K562 (cell line): Measurements from ENCODE around the gene SDK1. TPM values are rescaled to one million over a fixed set of nuclear protein-coding genes. Genes with fewer than 3 reads are reported as not detected.

Experiments
- ATAC-seq: fragments of 200-7000 bp; cut with Tn5 transposase; 3 replicates; pipeline ENCODE4 v1.9.1; 2020; ENCODE audit warnings: moderate library complexity
- BruUV-seq: library from RNA; stranded (reverse); fragments of 400-500 nt; replicated peaks from 2 replicates; lab custom pipeline; 2021; lab: Mats Ljungman, UMichigan
- CTCF ChIA-PET: fragments of 300-600 bp; formaldehyde crosslinking; extraction: SDS; loops from one replicate; lab custom pipeline; 2021; ENCODE audit warnings: low intra/inter-chr PET ratio; lab: Yijun Ruan, JAX
- POLR2A ChIA-PET: fragments of 300-600, 350-650 bp; sonication (Branson Sonifier 250); formaldehyde crosslinking; extraction: SDS; loops from one replicate; lab custom pipeline; 2021; ENCODE audit warnings: antibody characterized with exemption, inconsistent platforms; lab: Yijun Ruan, JAX
- DNase-seq, 4 experiments: peaks; one replicate each; pipeline versions ENCODE4 v3.0.0 to v3.0.0-alpha.2; 2011 to 2018; ENCODE audit warnings: low spot score in 3 of 4, mixed read lengths in 3 of 4; ENCODE audit errors: extremely low read depth in 1 of 4
- FAIRE-seq: peaks from 2 replicates; lab custom pipeline; 2011; peaks lifted over from hg19 to GRCh38; lab: Jason Lieb, UNC
- H2AFZ ChIP-seq: 2 replicates; pipeline ENCODE4 v1.6.0; 2011; ENCODE audit warnings: low read depth, low read length, control low read depth, inconsistent platforms
- H3K27ac ChIP-seq: fragments of 200-600 bp; 3 replicates; pipeline ENCODE4 v1.8.0; 2011; ENCODE audit warnings: low read depth, mild to moderate bottlenecking, control low read depth, inconsistent platforms, low read length, moderate library complexity, mixed read lengths; ENCODE audit errors: extremely low read depth
- H3K27me3 ChIP-seq, 2 experiments: fragments of 300-600 bp in 1 of 2; 2 replicates in 1 of 2; 3 replicates in 1 of 2; pipeline versions ENCODE4 v1.6.0 to v1.8.0; 2011; ENCODE audit warnings: inconsistent platforms in 2 of 2, low read length in 2 of 2, mild to moderate bottlenecking in 1 of 2, mixed read lengths in 1 of 2, moderate library complexity in 1 of 2; ENCODE audit not compliant: control insufficient read depth in 2 of 2, insufficient read depth in 2 of 2
- H3K36me3 ChIP-seq: fragments of 300-600 bp; 3 replicates; pipeline ENCODE4 v1.8.0; 2011; ENCODE audit warnings: mild to moderate bottlenecking, low read length, inconsistent platforms; ENCODE audit not compliant: control insufficient read depth, insufficient read depth
- H3K4me1 ChIP-seq, 2 experiments: fragments of 200-600 bp in 1 of 2; replicated peaks in 1 of 2; 2 replicates in 1 of 2; 3 replicates in 1 of 2; pipeline versions ENCODE4 v1.5.1 to v1.8.0; 2011; ENCODE audit warnings: inconsistent platforms in 2 of 2, low read length in 2 of 2, mild to moderate bottlenecking in 1 of 2, mixed read lengths in 1 of 2, moderate library complexity in 1 of 2; ENCODE audit not compliant: control insufficient read depth in 2 of 2, insufficient read depth in 2 of 2
- H3K4me2 ChIP-seq: 2 replicates; pipeline ENCODE4 v1.6.1; 2011; ENCODE audit warnings: low read length, control low read depth, inconsistent platforms, mixed read lengths; ENCODE audit not compliant: insufficient read depth
- H3K4me3 ChIP-seq: fragments of 200-600 bp; sonication (generic), shearing (Covaris generic); 2 replicates; pipeline ENCODE4 v1.5.1; 2016; ENCODE audit warnings: control low read depth, inconsistent platforms
- H3K79me2 ChIP-seq: fragments of 200-600 bp; 3 replicates; pipeline ENCODE4 v1.8.0; 2011; ENCODE audit warnings: low read length, inconsistent platforms; ENCODE audit not compliant: control insufficient read depth, insufficient read depth
- H3K9ac ChIP-seq, 2 experiments: 2 replicates each; pipeline versions ENCODE4 v1.6.0 to v1.6.1; 2011; ENCODE audit warnings: low read depth in 2 of 2, low read length in 2 of 2, control low read depth in 1 of 2, inconsistent platforms in 1 of 2, mild to moderate bottlenecking in 1 of 2, mixed read lengths in 1 of 2; ENCODE audit not compliant: insufficient read depth in 1 of 2
- H3K9me1 ChIP-seq: one replicate; pipeline ENCODE4 v1.6.0; 2011; ENCODE audit warnings: inconsistent platforms, mild to moderate bottlenecking, low read length, moderate library complexity; ENCODE audit not compliant: control insufficient read depth, insufficient read depth
- H3K9me3 ChIP-seq: replicated peaks from 2 replicates; pipeline ENCODE4 v1.5.1; 2011; ENCODE audit warnings: low read depth, low read length, inconsistent platforms; ENCODE audit not compliant: control insufficient read depth, insufficient read depth
- H4K20me1 ChIP-seq: replicated peaks from 2 replicates; pipeline ENCODE4 v1.6.1; 2011; ENCODE audit warnings: low read length, inconsistent platforms, mixed read lengths; ENCODE audit not compliant: control insufficient read depth, insufficient read depth
- DACH1 ChIP-seq: fragments of 450-650 bp; IDR thresholded peaks from 2 replicates; pipeline ENCODE4 v1.6.1; 2018; ENCODE audit not compliant: partially characterized antibody
- HDAC1 ChIP-seq, 2 experiments: fragments of 450-650 bp; IDR thresholded peaks; 2 replicates each; pipeline ENCODE4 v1.6.1; 2016 to 2017; ENCODE audit warnings: inconsistent platforms in 1 of 2, mild to moderate bottlenecking in 1 of 2, moderate library complexity in 1 of 2
- NR2C1 ChIP-seq, 2 experiments: fragments of 450-650 bp; IDR thresholded peaks; 2 replicates each; pipeline ENCODE4 v1.6.1; 2017; ENCODE audit warnings: mild to moderate bottlenecking in 2 of 2, antibody characterized with exemption in 1 of 2, inconsistent platforms in 1 of 2, missing compliant biosample characterization in 1 of 2, missing genetic modification characterization in 1 of 2
- USF1 ChIP-seq: sonication (generic); formaldehyde crosslinking; IDR thresholded peaks from 2 replicates; pipeline ENCODE4 v1.9.0; 2022; ENCODE audit warnings: mild to moderate bottlenecking, missing genetic modification reagents
- ZFP1 ChIP-seq: fragments of 450-650 bp; formaldehyde crosslinking; IDR thresholded peaks from 2 replicates; pipeline ENCODE4 v1.4.0; 2020; ENCODE audit warnings: mild to moderate bottlenecking, mixed read lengths
- ZNF280B ChIP-seq: fragments of 250-450 bp; sonication (Bioruptor Pico); IDR thresholded peaks from 2 replicates; pipeline ENCODE4 v1.5.1; 2021; ENCODE audit warnings: mild to moderate bottlenecking
- ZNF282 ChIP-seq: sonication (generic); formaldehyde crosslinking; IDR thresholded peaks from 2 replicates; pipeline ENCODE4 v1.8.1; 2023; ENCODE audit warnings: missing genetic modification reagents
- ZNF436 ChIP-seq: fragments of 250-450, 450-650 bp; sonication (Bioruptor Pico); formaldehyde crosslinking; IDR thresholded peaks from 2 replicates; pipeline ENCODE4 v1.7.0; 2020; ENCODE audit warnings: mild to moderate bottlenecking
- ZNF592 ChIP-seq: fragments of 450-650 bp; IDR thresholded peaks from 2 replicates; pipeline ENCODE4 v1.6.1; 2017; ENCODE audit warnings: antibody characterized with exemption, mild to moderate bottlenecking
- WGBS: fragments of 100-300 bp; shearing (Covaris generic); methylation state at CpG from one replicate; pipeline ENCODE4 v1.1.6; 2016; ENCODE audit warnings: low coverage, mixed read lengths; ENCODE audit not compliant: insufficient coverage; ENCODE audit errors: missing lambda C conversion rate; 5-methylcytosine and 5-hydroxymethylcytosine counted together
- in situ Hi-C: fragments of 300-500 bp; cut with MboI; formaldehyde crosslinking; loops from 4 replicates; pipeline ENCODE4 v1.15.0; 2018; ENCODE audit warnings: inconsistent platforms, mixed read lengths
- intact Hi-C: fragments of 100-400 bp; cut with micrococcal nuclease; formaldehyde crosslinking; loops from 2 replicates; pipeline ENCODE4 v1.14.2; 2022
- polyA plus RNA-seq, 8 experiments: library from polyadenylated mRNA; depleted of rRNA in 4 of 8; stranded (reverse) in 5 of 8; unstranded in 3 of 8; fragments of >200 nt; fragmentation: Nextera tagmentation in 2 of 8; fragmentation: Illumina TruSeq in 1 of 8; extraction: Ambion mirVana in 2 of 8; extraction: Trizol in 1 of 8; gene quantifications; 2 replicates each; pipeline versions ENCODE4 v1.2.1 to v1.2.3, GENCODE V29; 2011 to 2014; ENCODE audit warnings: inconsistent platforms in 1 of 8, missing spikeins in 1 of 8
- total RNA-seq, 7 experiments: library from RNA; depleted of rRNA in 6 of 7; stranded (reverse); fragments of >200 nt in 6 of 7; fragmentation: Illumina TruSeq in 2 of 7; extraction: Trizol in 2 of 7; gene quantifications; 2 replicates each; pipeline versions ENCODE4 v1.2.1 to v1.2.3, GENCODE V29; 2011 to 2021; ENCODE audit warnings: low replicate concordance in 1 of 7

SDK1 gene
- total and polyA plus RNA-seq, 9 of the 15 experiments (the other 6 are each of a cell fraction or from before 2014, with no cell fraction given): 0.16 TPM; not detected in 8

- WGBS: 0% methylated on average over 11 of the region's 14 CpGs
- Histone ChIP-seq H3K9me1 (no peaks in the 10 kb centered on the region), H3K36me3 (no peaks in the 10 kb centered on the region), H3K9me3 (no peaks in the 10 kb centered on the region), H3K4me2 (no peak overlapping the region), H3K27me3 (peaks cover 5 to 19% of the 10 kb centered on the region in 2 experiments; a peak in 3 of 5 replicates), H3K79me2 (no peaks in the 10 kb centered on the region), H2AFZ (no peak overlapping the region), H3K4me1 (no peaks in the 10 kb centered on the region), H3K9ac (no peak overlapping the region), H3K4me3 (no peak overlapping the region), H3K27ac (no peak overlapping the region), H4K20me1 (no peaks in the 10 kb centered on the region)
- intact Hi-C loops (no loop called here), in situ Hi-C loops (no loop called here)
- FAIRE-seq: no peak
- TF ChIP-seq ZNF280B (CRISPR knock-in tag) (no peak), ZNF592 (no peak), DACH1 (no peak), ZNF282 (CRISPR knock-in tag) (no peak), ZNF436 (CRISPR knock-in tag) (no peak), ZFP1 (no peak), HDAC1 (IDR thresholded peaks at IDR 0.05) (no peak), NR2C1 (IDR thresholded peaks at IDR 0.05) (no peak), NR2C1 (tag; IDR thresholded peaks at IDR 0.05) (no peak), USF1 (CRISPR knock-in tag) (no peak)
- ChIA-PET CTCF (no interaction called here), POLR2A (interaction anchor here (0.6 kb wide), 1 partner anchor 12 kb away, joined by 3 read pairs; no protein-coding TSS in a partner anchor)
- no TSS peak for BruUV-seq
- no peak for ATAC-seq
- no peak for DNase-seq
Measured at GRCh38 chr7:4048336-4048735, 747.3 kb downstream of the SDK1 start.
